Activated CD8-positive, alpha-beta memory T cell treated with anti-CD3 and anti-CD28 coated beads, Interleukin-2, amount 10 ng/mL, durations not matched to agents 7 days and 5 days (primary cell): ENCODE results near the gene SEMA5A. TPM values are rescaled to one million over a fixed set of nuclear protein-coding genes. Genes with fewer than 3 reads are reported as not detected.

Experiments
- ATAC-seq: fragments of 150-1000 bp; cut with Tn5 transposase; one replicate; pipeline ENCODE4 v1.10.0; 2021; ENCODE audit warnings: moderate library complexity
- CTCF ChIA-PET: fragments of 350-600 bp; sonication (Branson Sonifier 250); formaldehyde crosslinking; loops from one replicate; lab custom pipeline; 2021; ENCODE audit warnings: antibody characterized with exemption; lab: Charles Lee
- DNase-seq: peaks from one replicate; pipeline ENCODE4 v3.0.0-alpha.2; 2020
- H3K27ac Mint-ChIP-seq: one replicate; pipeline ENCODE4 v1.8.0; 2021; ENCODE audit warnings: mild to moderate bottlenecking, mixed read lengths
- H3K27me3 Mint-ChIP-seq: one replicate; pipeline ENCODE4 v1.8.0; 2021; ENCODE audit warnings: mixed read lengths
- H3K36me3 Mint-ChIP-seq: one replicate; pipeline ENCODE4 v1.8.0; 2021; ENCODE audit warnings: mild to moderate bottlenecking, mixed read lengths
- H3K4me1 Mint-ChIP-seq: one replicate; pipeline ENCODE4 v1.8.0; 2021; ENCODE audit warnings: mixed read lengths
- H3K4me3 Mint-ChIP-seq: one replicate; pipeline ENCODE4 v1.8.0; 2021; ENCODE audit warnings: mild to moderate bottlenecking, moderate library complexity, mixed read lengths
- H3K9me3 Mint-ChIP-seq: one replicate; pipeline ENCODE4 v1.8.0; 2022; ENCODE audit warnings: low read depth, mixed read lengths
- total RNA-seq, 2 experiments: library from RNA; stranded (reverse); gene quantifications; one replicate each; pipeline ENCODE4 v1.2.3, GENCODE V29; 2021

The SEMA5A gene
- total RNA-seq, 2 experiments from 2014 or later, result 0.02 TPM; not detected in 1

DNA sequence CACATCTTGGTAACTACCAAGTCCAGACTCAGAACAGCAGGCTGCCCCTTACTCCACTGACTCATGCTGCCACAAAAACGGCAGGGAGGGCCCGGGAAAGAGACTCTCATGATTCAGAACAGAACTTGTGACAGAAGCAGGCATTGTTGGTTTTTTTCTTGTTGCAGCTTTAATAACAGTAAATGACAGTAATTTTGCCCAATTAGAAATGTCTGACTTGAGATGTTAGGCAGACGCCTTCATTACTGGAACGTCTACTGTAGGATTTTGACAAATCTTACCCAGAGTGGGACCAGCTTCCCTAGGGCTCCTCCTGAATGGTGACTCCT, 77.9 kb downstream of the SEMA5A start:
- no peak for ATAC-seq
- Mint-ChIP-seq H3K36me3 (no peaks in the 10 kb centered on the region), H3K27ac (no peak overlapping the region), H3K4me3 (no peak overlapping the region), H3K9me3 (peaks cover 1% of the 10 kb centered on the region), H3K27me3 (no peaks in the 10 kb centered on the region), H3K4me1 (no peaks in the 10 kb centered on the region)
- no peak for DNase-seq
- CTCF ChIA-PET, result no interaction called here

DNA sequence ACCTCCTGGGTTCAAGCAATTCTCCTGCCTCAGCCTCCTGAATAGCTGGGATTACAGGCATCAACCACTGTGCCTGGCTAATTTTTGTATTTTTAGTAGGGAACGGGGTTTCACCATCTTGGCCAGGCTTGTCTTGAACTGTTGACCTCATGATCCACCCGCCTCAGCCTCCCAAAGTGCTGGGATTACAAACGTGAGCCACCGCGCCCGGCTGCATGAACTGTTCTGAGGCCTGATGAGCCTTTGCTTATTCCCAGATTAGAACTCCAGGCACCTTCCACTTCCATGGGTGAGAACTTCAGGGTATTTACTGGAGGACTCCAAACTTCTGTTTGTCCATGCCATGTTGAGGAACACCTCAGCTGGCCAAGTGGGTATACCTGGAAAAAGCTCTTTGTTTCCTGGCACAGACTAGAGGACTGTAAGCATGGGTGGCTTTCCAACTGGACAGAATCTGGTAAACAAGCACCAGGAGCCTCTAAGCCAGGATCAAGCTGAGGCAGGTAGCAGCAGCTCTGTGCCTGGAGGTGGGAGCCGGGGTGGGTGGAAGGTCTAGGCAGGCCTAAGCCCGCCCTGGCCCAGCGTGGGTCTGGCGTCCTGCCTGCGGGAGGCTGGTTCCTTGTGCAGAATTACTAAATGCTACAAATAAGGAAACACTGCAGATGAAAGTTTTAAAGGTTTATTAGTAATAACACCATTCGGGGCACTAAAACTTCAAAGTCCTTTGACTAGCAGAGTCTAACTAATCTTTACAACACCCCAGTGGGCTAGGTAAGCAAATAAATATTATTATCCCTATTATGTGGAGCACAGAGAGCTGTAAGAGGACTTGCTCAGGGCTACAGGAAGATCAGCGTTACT, 78.4 kb downstream of the SEMA5A start:
- CTCF ChIA-PET, result no interaction called here
- H3K36me3 Mint-ChIP-seq, result no peaks in the 10 kb centered on the region
- peaks cover 4% of the 10 kb centered on the region for H3K9me3 Mint-ChIP-seq
- H3K27me3 Mint-ChIP-seq, result no peaks in the 10 kb centered on the region
- H3K4me3 Mint-ChIP-seq, result no peak overlapping the region
- DNase-seq (no peak), ATAC-seq (no peak)
- no peaks in the 10 kb centered on the region for H3K4me1 Mint-ChIP-seq
- H3K27ac Mint-ChIP-seq, result no peak overlapping the region

DNA sequence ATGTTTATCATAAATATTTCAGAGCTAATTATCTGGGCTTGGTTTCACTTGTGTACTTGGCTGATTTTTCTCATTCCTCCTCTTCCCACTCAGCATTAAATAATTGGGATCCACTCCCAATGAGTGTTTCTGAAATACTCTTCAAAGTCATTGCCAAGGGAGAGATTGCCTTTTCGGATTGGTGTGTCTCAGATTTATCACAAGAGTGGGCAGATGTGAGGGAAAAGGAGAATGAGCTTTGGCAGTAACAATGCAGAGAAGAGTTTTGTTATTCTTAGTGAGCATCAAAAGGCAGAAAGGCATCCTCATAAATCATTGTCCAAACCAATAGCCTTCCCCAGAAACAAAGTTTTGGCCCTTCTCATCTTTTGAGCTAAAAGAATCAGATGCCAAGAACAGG, 79.2 kb downstream of the SEMA5A start:
- Mint-ChIP-seq H3K27me3 (no peaks in the 10 kb centered on the region), H3K9me3 (peaks cover 4% of the 10 kb centered on the region)
- DNase-seq, result no peak

GRCh38 chr5:9464478-9464877, 81.4 kb downstream of the SEMA5A start:
- no peak overlapping the region for H3K4me3 Mint-ChIP-seq
- peaks cover 4% of the 10 kb centered on the region for H3K9me3 Mint-ChIP-seq
- DNase-seq, result no peak
- H3K27ac Mint-ChIP-seq, result no peak overlapping the region
- no peaks in the 10 kb centered on the region for H3K4me1 Mint-ChIP-seq
- no peaks in the 10 kb centered on the region for H3K27me3 Mint-ChIP-seq
- ATAC-seq, result no peak
- no peaks in the 10 kb centered on the region for H3K36me3 Mint-ChIP-seq
- CTCF ChIA-PET, result no interaction called here

More for the DNA sequence above, 79.2 kb downstream of the SEMA5A start:
- H3K4me1 Mint-ChIP-seq, result no peaks in the 10 kb centered on the region
- no peak overlapping the region for H3K27ac Mint-ChIP-seq
- CTCF ChIA-PET, result no interaction called here
- H3K4me3 Mint-ChIP-seq, result no peak overlapping the region
- ATAC-seq, result no peak
- H3K36me3 Mint-ChIP-seq, result no peaks in the 10 kb centered on the region

GRCh38 chr5:9462109-9462508, 83.8 kb downstream of the SEMA5A start:
- Mint-ChIP-seq H3K36me3 (no peaks in the 10 kb centered on the region), H3K27ac (no peak overlapping the region), H3K4me1 (no peaks in the 10 kb centered on the region), H3K9me3 (peaks cover 7% of the 10 kb centered on the region), H3K4me3 (no peak overlapping the region), H3K27me3 (no peaks in the 10 kb centered on the region)
- no peak for DNase-seq
- CTCF ChIA-PET, result no interaction called here
- ATAC-seq, result no peak

GRCh38 chr5:9460885-9461645, 84.8 kb downstream of the SEMA5A start:
- Mint-ChIP-seq H3K9me3 (peaks cover 7% of the 10 kb centered on the region), H3K36me3 (no peaks in the 10 kb centered on the region)

GRCh38 chr5:9456435-9457042, 89.3 kb downstream of the SEMA5A start:
- peaks cover 5% of the 10 kb centered on the region for H3K9me3 Mint-ChIP-seq
- H3K4me1 Mint-ChIP-seq, result no peaks in the 10 kb centered on the region
- ATAC-seq, result no peak
- no peak overlapping the region for H3K4me3 Mint-ChIP-seq
- no peaks in the 10 kb centered on the region for H3K36me3 Mint-ChIP-seq
- no peak for DNase-seq
- H3K27me3 Mint-ChIP-seq, result no peaks in the 10 kb centered on the region
- H3K27ac Mint-ChIP-seq, result no peak overlapping the region
- CTCF ChIA-PET, result no interaction called here

More at GRCh38 chr5:9460885-9461645, 84.8 kb downstream of the SEMA5A start:
- CTCF ChIA-PET, result no interaction called here
- Mint-ChIP-seq H3K27me3 (no peaks in the 10 kb centered on the region), H3K27ac (no peak overlapping the region), H3K4me1 (no peaks in the 10 kb centered on the region), H3K4me3 (no peak overlapping the region)
- DNase-seq (no peak), ATAC-seq (no peak)

DNA sequence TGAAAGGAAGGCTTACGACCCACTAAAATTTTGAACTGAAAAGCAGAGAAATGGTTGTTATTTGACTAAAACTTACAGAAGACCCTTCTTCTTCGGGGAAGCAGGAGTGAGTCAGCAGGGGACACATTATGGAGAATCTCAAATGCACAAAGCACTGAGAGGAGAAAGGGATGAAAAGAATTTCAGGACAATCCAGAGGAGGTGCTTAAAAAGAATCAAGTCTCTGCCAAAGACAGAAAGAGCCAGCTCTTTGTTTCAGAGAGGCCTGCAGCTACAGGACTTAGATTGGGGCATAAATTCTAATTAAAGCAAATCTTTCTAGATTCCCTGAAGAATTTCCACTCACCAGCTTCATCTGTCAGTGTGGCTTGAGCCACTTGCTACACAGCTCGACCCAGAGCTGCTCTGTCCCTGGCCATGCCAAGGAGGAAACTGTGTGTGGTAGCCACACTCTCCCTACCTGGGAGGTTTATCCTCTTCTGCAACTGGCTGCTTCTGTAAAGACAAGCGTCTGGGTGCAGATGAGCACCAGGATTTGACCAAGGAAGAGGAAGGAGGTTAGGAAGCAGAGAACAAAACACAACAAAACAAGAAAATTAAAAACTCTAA, 89.9 kb downstream of the SEMA5A start:
- DNase-seq (no peak), ATAC-seq (no peak)
- Mint-ChIP-seq H3K36me3 (no peaks in the 10 kb centered on the region), H3K27me3 (no peaks in the 10 kb centered on the region), H3K9me3 (peaks cover 5% of the 10 kb centered on the region), H3K27ac (no peak overlapping the region), H3K4me1 (no peaks in the 10 kb centered on the region), H3K4me3 (no peak overlapping the region)
- CTCF ChIA-PET, result no interaction called here

DNA sequence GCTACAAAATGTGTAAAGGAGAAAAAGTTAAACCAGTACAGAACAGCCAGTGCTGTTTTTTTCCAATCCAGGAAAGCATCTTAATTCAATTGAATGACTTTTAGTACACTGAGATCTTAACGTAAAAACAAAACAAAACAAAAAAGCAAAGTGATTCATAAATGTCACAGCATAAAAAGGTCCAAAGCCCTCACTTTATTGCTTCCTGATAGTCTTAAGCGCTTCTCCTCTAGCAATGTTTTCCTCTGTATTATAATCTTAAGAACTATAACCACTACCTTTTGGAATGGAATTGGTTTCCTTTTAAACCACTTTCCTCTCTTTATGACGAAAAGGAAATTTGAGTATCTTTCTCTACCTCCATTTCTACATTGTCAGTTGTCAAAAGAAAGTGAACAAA, 91.4 kb downstream of the SEMA5A start:
- H3K4me1 Mint-ChIP-seq, result no peaks in the 10 kb centered on the region
- no peak overlapping the region for H3K4me3 Mint-ChIP-seq
- ATAC-seq (no peak), DNase-seq (no peak)
- H3K27ac Mint-ChIP-seq, result no peak overlapping the region
- no peaks in the 10 kb centered on the region for H3K36me3 Mint-ChIP-seq
- no peaks in the 10 kb centered on the region for H3K27me3 Mint-ChIP-seq
- CTCF ChIA-PET, result no interaction called here
- H3K9me3 Mint-ChIP-seq, result peaks cover 5% of the 10 kb centered on the region

DNA sequence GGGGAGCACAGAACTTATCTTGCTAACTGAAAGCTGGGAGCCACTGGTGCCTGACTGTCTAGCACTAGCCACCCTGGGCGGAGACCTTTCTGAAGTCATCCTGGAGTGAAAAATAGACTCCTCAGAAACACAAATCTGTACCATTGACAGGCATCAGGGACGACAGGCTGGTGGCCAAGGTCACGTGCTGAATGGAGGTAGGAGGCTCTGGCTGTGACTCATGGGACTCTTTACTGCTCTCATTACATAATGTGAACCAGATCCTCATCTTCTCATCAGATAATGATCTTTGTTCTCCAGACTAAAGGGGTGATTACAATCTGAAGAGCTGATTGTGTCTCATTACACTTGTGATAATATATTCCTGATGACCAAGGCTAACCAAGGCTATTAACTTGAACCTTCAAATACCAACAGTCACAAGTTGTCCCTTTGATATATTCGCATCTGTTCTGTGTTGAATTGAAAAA, 91.8 kb downstream of the SEMA5A start:
- H3K9me3 Mint-ChIP-seq, result peaks cover 7% of the 10 kb centered on the region
- H3K4me1 Mint-ChIP-seq, result no peaks in the 10 kb centered on the region
- no peaks in the 10 kb centered on the region for H3K36me3 Mint-ChIP-seq

DNA sequence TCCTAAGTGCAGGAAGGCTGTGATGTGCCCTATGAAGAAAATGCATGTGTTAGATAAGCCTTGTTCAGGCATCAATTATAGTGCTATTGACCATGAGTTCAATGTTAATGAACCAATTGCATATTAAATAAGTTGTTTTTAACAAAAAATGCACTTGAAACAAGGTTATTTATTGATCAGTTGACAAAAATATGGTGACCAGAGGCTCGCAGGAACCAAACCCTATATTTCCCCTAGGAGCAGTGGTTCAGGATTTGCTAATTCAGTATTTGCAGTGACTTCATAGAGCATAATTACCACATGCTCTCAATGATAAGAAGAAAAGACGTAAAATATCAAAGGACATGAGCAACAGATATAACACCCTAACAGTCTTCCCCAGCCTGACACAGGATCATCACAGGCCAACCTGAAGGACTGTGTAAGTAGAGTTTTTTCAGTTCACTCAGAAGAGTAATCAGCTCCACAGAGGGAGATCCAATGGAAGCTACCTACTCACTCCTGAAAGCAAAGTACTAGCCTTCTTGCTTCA, 92.3 kb downstream of the SEMA5A start:
- no peak overlapping the region for H3K27ac Mint-ChIP-seq
- no peaks in the 10 kb centered on the region for H3K36me3 Mint-ChIP-seq
- no peak for DNase-seq
- no peaks in the 10 kb centered on the region for H3K4me1 Mint-ChIP-seq
- peaks cover 11% of the 10 kb centered on the region for H3K9me3 Mint-ChIP-seq
- no peak for ATAC-seq
- no peak overlapping the region for H3K4me3 Mint-ChIP-seq
- H3K27me3 Mint-ChIP-seq, result no peaks in the 10 kb centered on the region
- CTCF ChIA-PET, result no interaction called here

More for the DNA sequence above, 91.8 kb downstream of the SEMA5A start:
- Mint-ChIP-seq H3K27me3 (no peaks in the 10 kb centered on the region), H3K4me3 (no peak overlapping the region), H3K27ac (no peak overlapping the region)
- no peak for ATAC-seq
- no peak for DNase-seq
- CTCF ChIA-PET, result no interaction called here

DNA sequence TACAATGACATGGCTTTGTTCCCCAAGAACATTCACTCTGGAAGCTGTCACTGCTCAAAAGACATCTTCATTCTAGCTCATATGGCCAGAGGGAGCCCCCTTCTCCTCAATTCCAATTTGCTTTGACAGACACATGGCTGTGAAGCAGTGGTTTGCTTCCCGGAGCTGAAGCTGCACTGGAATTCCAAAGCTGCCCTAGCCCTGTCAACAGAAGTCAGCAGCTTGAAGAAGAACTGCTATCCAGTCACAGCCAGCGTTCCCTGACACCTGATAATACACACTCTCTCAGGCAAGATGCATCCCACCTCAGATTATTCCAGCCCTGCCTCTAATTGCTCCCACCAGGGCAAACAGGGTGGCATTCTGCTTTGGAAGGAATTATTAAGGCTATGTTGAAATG, 93.7 kb downstream of the SEMA5A start:
- H3K4me1 Mint-ChIP-seq, result no peaks in the 10 kb centered on the region
- no peaks in the 10 kb centered on the region for H3K36me3 Mint-ChIP-seq
- CTCF ChIA-PET, result no interaction called here

DNA sequence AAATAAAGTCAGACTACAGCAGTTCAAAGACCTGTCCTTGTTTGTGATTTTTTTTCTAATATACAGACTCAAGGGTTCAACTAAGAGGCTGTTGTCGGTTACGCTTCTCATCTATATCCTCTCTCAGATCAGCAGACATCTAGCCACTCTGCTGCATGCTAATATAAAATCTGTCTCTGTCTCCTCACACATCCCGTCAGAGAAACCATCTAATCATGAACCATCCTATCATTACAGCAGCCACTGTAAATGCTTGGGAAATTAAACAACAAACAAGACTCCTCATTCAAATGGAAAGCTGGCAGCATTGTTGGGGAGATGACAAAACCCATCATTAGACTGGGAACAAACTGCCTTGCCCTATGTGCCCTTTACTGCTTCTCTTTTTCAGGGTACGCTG, 94.8 kb downstream of the SEMA5A start:
- DNase-seq, result no peak
- H3K4me3 Mint-ChIP-seq, result no peak overlapping the region
- no peak for ATAC-seq
- no peaks in the 10 kb centered on the region for H3K4me1 Mint-ChIP-seq
- no peaks in the 10 kb centered on the region for H3K27me3 Mint-ChIP-seq
- CTCF ChIA-PET, result no interaction called here
- H3K9me3 Mint-ChIP-seq, result peaks cover 9% of the 10 kb centered on the region
- H3K36me3 Mint-ChIP-seq, result no peaks in the 10 kb centered on the region
- H3K27ac Mint-ChIP-seq, result no peak overlapping the region

More for the DNA sequence above, 93.7 kb downstream of the SEMA5A start:
- H3K27ac Mint-ChIP-seq, result no peak overlapping the region
- H3K27me3 Mint-ChIP-seq, result no peaks in the 10 kb centered on the region
- H3K9me3 Mint-ChIP-seq, result peaks cover 9% of the 10 kb centered on the region
- ATAC-seq (no peak), DNase-seq (no peak)
- H3K4me3 Mint-ChIP-seq, result no peak overlapping the region
